ENCODE data around the gene SCP2. TPM values are rescaled to one million over a fixed set of nuclear protein-coding genes. Genes with fewer than 3 reads are reported as not detected.

Gene SCP2
- total RNA-seq, 1 experiment from 2014 or later, result 56.4 TPM

GRCh38 chr1:53049574-53049967 is 122.5 kb downstream of the SCP2 start (continued):
- TF ChIP-seq ZNF671 (CRISPR knock-in tag; IDR thresholded peaks at IDR 0.05) (no peak), ZNF396 (CRISPR knock-in tag; IDR thresholded peaks at IDR 0.05; ENCODE audit: borderline replicate concordance) (no peak), ZNF121 (CRISPR knock-in tag; IDR thresholded peaks at IDR 0.05) (no peak), SMAD3 (CRISPR knock-in tag; IDR thresholded peaks at IDR 0.05; ENCODE audit: borderline replicate concordance) (no peak), CREM (CRISPR knock-in tag; IDR thresholded peaks at IDR 0.05) (no peak), ZNF512 (CRISPR knock-in tag; IDR thresholded peaks at IDR 0.05; ENCODE audit: borderline replicate concordance) (no peak), AFF4 (CRISPR knock-in tag; IDR thresholded peaks at IDR 0.05; ENCODE audit: borderline replicate concordance) (no peak), NFATC4 (CRISPR knock-in tag; IDR thresholded peaks at IDR 0.05) (no peak), ZNF532 (CRISPR knock-in tag; IDR thresholded peaks at IDR 0.05; ENCODE audit: borderline replicate concordance) (no peak)

DNA sequence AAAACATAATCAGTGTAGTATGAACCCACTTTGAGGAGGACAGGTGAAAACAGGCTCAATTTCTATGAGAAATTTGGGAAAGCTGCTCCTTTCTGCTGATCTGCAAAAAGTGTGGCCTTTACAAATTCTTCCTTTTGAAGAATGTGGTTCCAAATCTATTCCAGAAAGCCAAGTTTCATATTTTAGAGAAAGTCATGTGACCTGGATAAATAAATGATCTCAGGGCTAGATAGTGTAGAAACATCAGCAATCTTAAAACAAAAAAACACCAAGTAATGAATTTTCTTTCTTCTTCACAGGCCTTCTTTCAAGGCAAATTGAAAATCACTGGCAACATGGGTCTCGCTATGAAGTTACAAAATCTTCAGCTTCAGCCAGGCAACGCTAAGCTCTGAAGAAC is 123.2 kb downstream of the SCP2 start:
- H3K27me3 Mint-ChIP-seq (ENCODE audit: low read depth), result peaks cover 2% of the 10 kb centered on the region; the same call in 1 of the 2 replicates
- H3K9me3 Mint-ChIP-seq, result no peaks in the 10 kb centered on the region; the same call in 1 of the 2 replicates
- peaks cover 3% of the 10 kb centered on the region; the same call in 1 of the 2 replicates for H3K36me3 Mint-ChIP-seq
- peak overlapping the region; percentile 69 for H3K27ac Mint-ChIP-seq
- peaks cover 45% of the 10 kb centered on the region for H3K4me1 Mint-ChIP-seq
- POLR2A ChIA-PET, result no interaction called here
- DNase-seq (ENCODE audit: low spot score) (no peak), ATAC-seq (no peak)
- no peak overlapping the region for H3K4me3 Mint-ChIP-seq
- no peak for TF ChIP-seq PRDM15 (CRISPR knock-in tag; IDR thresholded peaks at IDR 0.05)
- no peak for TF ChIP-seq CBFB (CRISPR knock-in tag; IDR thresholded peaks at IDR 0.05; ENCODE audit: low read depth)
- no peak for TF ChIP-seq GABPB1 (CRISPR knock-in tag; IDR thresholded peaks at IDR 0.05)
- no peak for TF ChIP-seq TEAD1 (CRISPR knock-in tag; IDR thresholded peaks at IDR 0.05)
- TF ChIP-seq SMAD3 (CRISPR knock-in tag; IDR thresholded peaks at IDR 0.05; ENCODE audit: borderline replicate concordance), result no peak
- TF ChIP-seq ZNF416 (CRISPR knock-in tag; IDR thresholded peaks at IDR 0.05), result no peak
- TF ChIP-seq ZNF263 (CRISPR knock-in tag; IDR thresholded peaks at IDR 0.05; ENCODE audit: low read depth), result no peak
- no peak for TF ChIP-seq ZNF671 (CRISPR knock-in tag; IDR thresholded peaks at IDR 0.05)
- no peak for TF ChIP-seq ZNF138 (CRISPR knock-in tag; conservative IDR thresholded peaks at IDR 0.05)
- CTCF ChIA-PET, result interaction anchor here (1.3 kb wide), 1 partner anchor 132 kb away, joined by 3 read pairs; no protein-coding TSS in a partner anchor
